Ishikawa (cell line): Measurements from ENCODE around the gene NTN1.

ENCODE experiments used
- CEBPB ChIP-seq: IDR thresholded peaks from 2 replicates; pipeline ENCODE4 v1.6.1; 2012
- CREB1 ChIP-seq: IDR thresholded peaks from 2 replicates; pipeline ENCODE4 v1.6.1; 2012; ENCODE audit warnings: low read depth
- EGR1 ChIP-seq: IDR thresholded peaks from 2 replicates; pipeline ENCODE4 v1.6.1; 2012
- EP300 ChIP-seq: IDR thresholded peaks from 2 replicates; pipeline ENCODE4 v1.6.1; 2012; ENCODE audit warnings: borderline replicate concordance
- FOXM1 ChIP-seq: IDR thresholded peaks from 2 replicates; pipeline ENCODE4 v1.6.1; 2012; ENCODE audit warnings: low read depth, borderline replicate concordance
- MAX ChIP-seq: IDR thresholded peaks from 2 replicates; pipeline ENCODE4 v1.6.1; 2012
- NFIC ChIP-seq: IDR thresholded peaks from 2 replicates; pipeline ENCODE4 v1.6.1; 2012
- RAD21 ChIP-seq: IDR thresholded peaks from 2 replicates; pipeline ENCODE4 v1.6.1; 2012; ENCODE audit warnings: low read depth
- REST ChIP-seq: IDR thresholded peaks from 2 replicates; pipeline ENCODE4 v1.6.1; 2012; ENCODE audit warnings: low read depth, mild to moderate bottlenecking
- TAF1 ChIP-seq: IDR thresholded peaks from 2 replicates; pipeline ENCODE4 v1.6.1; 2012; ENCODE audit warnings: low read depth, mild to moderate bottlenecking
- TCF12 ChIP-seq: IDR thresholded peaks from 2 replicates; pipeline ENCODE4 v1.6.1; 2012; ENCODE audit warnings: low read depth
- TEAD4 ChIP-seq: IDR thresholded peaks from 2 replicates; pipeline ENCODE4 v1.6.1; 2012
- YY1 ChIP-seq: IDR thresholded peaks from 2 replicates; pipeline ENCODE4 v1.6.1; 2012; ENCODE audit warnings: low read depth
- ZBTB7A ChIP-seq: IDR thresholded peaks from 2 replicates; pipeline ENCODE4 v1.6.1; 2012; ENCODE audit warnings: low read depth
- TF ChIP-seq, protein P1 (sequence below): IDR thresholded peaks from 2 replicates; pipeline ENCODE4 v1.6.1; 2012

Gene NTN1

GRCh38 chr17:9101356-9101755, 80.0 kb downstream of the NTN1 start:
- TF ChIP-seq ZBTB7A (no peak), CEBPB (no peak), FOXM1 (no peak)

GRCh38 chr17:9104370-9105041, 83.2 kb downstream of the NTN1 start:
- no peak for TF ChIP-seq CEBPB
- no peak for TF ChIP-seq NFIC
- no peak for TF ChIP-seq EP300
- TF ChIP-seq REST = no peak
- no peak for TF ChIP-seq MAX
- TF ChIP-seq RAD21 = no peak
- no peak for TF ChIP-seq YY1
- TF ChIP-seq ZBTB7A = no peak
- TF ChIP-seq TEAD4 = no peak
- no peak for TF ChIP-seq TAF1
- no peak for TF ChIP-seq FOXM1
- TF ChIP-seq TCF12 = no peak
- TF ChIP-seq, protein P1, sequence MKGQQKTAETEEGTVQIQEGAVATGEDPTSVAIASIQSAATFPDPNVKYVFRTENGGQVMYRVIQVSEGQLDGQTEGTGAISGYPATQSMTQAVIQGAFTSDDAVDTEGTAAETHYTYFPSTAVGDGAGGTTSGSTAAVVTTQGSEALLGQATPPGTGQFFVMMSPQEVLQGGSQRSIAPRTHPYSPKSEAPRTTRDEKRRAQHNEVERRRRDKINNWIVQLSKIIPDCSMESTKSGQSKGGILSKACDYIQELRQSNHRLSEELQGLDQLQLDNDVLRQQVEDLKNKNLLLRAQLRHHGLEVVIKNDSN = no peak
- no peak for TF ChIP-seq CREB1

GRCh38 chr17:9105068-9105868, 84.0 kb downstream of the NTN1 start:
- no peak for TF ChIP-seq ZBTB7A
- no peak for TF ChIP-seq RAD21

DNA sequence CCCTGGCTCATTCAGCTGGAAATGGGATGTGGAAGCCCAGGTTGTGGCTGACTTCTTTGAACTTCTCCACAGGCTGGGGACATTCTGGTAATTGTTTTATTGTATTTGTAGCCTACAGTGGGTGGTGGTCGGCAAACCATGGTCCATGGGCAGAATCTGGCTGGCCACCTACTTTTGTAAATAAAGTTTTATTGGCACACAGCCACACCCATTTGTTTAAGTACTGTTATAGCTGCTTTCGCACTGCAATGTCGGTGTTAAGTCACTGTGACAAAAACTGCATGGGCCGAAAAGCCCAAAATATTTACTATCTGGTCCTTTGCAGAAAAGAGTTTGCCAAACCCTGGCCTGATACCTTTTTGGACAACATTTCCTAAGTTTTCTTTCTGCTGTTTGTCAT, 86.2 kb downstream of the NTN1 start:
- TF ChIP-seq REST (no peak), YY1 (no peak), CREB1 (no peak), TCF12 (no peak), TAF1 (no peak), NFIC (no peak), CEBPB (no peak), MAX (no peak), EGR1 (no peak), FOXM1 (no peak), ZBTB7A (no peak), EP300 (no peak), RAD21 (no peak)
- TF ChIP-seq, protein P1 = no peak

GRCh38 chr17:9108146-9108545, 86.8 kb downstream of the NTN1 start:
- no peak for TF ChIP-seq MAX

DNA sequence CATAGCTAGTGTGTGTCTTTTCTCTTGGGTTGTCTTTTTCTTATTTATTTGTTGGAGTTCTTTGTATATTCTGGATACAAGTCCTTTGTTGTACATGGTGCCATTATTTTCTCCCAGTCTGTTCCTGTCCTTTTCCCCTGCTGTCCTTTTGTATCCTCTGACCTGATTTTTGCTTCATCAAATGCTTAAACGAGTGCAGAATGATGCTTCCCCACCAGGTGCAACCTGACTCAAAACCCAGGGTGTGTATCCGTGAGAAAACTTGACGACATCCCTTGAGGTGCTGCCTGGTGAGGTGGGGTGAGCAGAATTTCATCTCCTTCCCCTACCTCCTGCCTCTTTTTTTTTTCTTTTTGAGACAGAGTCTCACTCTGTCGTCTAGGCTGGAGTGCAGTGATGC, 88.6 kb downstream of the NTN1 start:
- no peak for TF ChIP-seq REST
- no peak for TF ChIP-seq TCF12
- TF ChIP-seq, protein P1 = no peak
- no peak for TF ChIP-seq MAX
- TF ChIP-seq YY1 = no peak
- TF ChIP-seq FOXM1 = no peak
- no peak for TF ChIP-seq NFIC
- TF ChIP-seq RAD21 = no peak
- TF ChIP-seq ZBTB7A = no peak
